Colonic mucosa (tissue), 4 donors: ENCODE measurements around the gene C19orf67. TPM values are rescaled to one million over a fixed set of nuclear protein-coding genes. Genes with fewer than 3 reads are reported as not detected.
"Not testable (repeated sequence)": the region's sequence is repeated elsewhere in the genome, so short reads cannot be mapped to it uniquely, and the experiment has no call there.

Experiments
- DNase-seq: peaks from one replicate; pipeline ENCODE4 v3.0.0-alpha.2; 2020
- H3K27ac ChIP-seq: fragments of 200-600 bp; one replicate; pipeline ENCODE4 v1.8.0; 2021
- H3K27me3 ChIP-seq: fragments of 200-600 bp; one replicate; pipeline ENCODE4 v1.8.0; 2021
- H3K36me3 ChIP-seq: fragments of 200-600 bp; one replicate; pipeline ENCODE4 v1.8.0; 2021
- H3K4me1 ChIP-seq: fragments of 200-600 bp; one replicate; pipeline ENCODE4 v1.8.0; 2021; ENCODE audit warnings: mild to moderate bottlenecking
- H3K4me3 ChIP-seq: fragments of 200-600 bp; one replicate; pipeline ENCODE4 v1.8.0; 2021
- H3K9ac ChIP-seq, 2 donors: one replicate each; pipeline ENCODE4 v1.7.0; 2013; ENCODE audit warnings: control low read depth in 2 of 2, low read depth in 2 of 2, low read length in 2 of 2
- H3K9me3 ChIP-seq: fragments of 200-600 bp; one replicate; pipeline ENCODE4 v1.8.0; 2021
- intact Hi-C: fragments of 100-400 bp; cut with DNase I; formaldehyde crosslinking; loops from one replicate; pipeline ENCODE4 v1.14.1; 2022
- total RNA-seq, 2 donors: library from RNA; stranded (reverse); fragmentation: NEBNext Ultra II Directional in 1 of 2; extraction: Animal tissue kit (Norgen Biotek cat#: 25700) in 1 of 2; gene quantifications; one replicate each; pipeline ENCODE4 v1.2.1, GENCODE V29; 2021
- TF ChIP-seq, protein P1 (sequence below): fragments of 200-600 bp; IDR thresholded peaks from one replicate; pipeline ENCODE4 v1.8.0; 2022; ENCODE audit warnings: antibody characterized with exemption, mild to moderate bottlenecking
- donor health status: healthy.
- donor health status: DM: no; HTN: no; CAD: no.
- donor health status: DM: no; HTN: no; CAD: no.

Gene C19orf67
- total RNA-seq, 2 donors from 2014 or later: 0.19 TPM; not detected in 1

DNA sequence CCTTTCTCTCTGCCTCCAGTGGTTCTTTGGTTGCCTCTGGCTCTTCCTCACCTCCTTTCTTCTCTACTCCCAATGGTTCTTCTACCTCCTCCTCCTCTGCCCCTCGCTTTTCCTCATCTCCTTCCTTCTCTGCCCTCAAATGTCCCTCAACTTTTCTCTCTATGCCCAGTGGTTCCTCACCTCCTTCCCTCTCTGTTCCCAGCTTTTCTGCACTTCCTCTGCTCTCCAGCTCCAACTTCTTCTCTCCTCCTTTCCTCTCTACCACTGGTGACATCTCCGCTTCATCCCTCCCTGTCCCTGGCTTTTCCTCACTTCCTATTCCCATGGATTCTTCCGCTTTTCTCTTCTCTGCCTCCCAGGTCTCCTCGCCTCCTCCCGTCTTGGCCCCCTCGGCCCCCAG is 31.5 kb downstream of the C19orf67 start:
- peaks cover 3% of the 10 kb centered on the region for H3K4me1 ChIP-seq
- no peaks in the 10 kb centered on the region for H3K27me3 ChIP-seq
- H3K9ac ChIP-seq: no peak overlapping the region
- no peaks in the 10 kb centered on the region for H3K9me3 ChIP-seq
- DNase-seq: no peak
- H3K4me3 ChIP-seq: no peak overlapping the region
- H3K27ac ChIP-seq: no peak overlapping the region
- TF ChIP-seq, protein P1, sequence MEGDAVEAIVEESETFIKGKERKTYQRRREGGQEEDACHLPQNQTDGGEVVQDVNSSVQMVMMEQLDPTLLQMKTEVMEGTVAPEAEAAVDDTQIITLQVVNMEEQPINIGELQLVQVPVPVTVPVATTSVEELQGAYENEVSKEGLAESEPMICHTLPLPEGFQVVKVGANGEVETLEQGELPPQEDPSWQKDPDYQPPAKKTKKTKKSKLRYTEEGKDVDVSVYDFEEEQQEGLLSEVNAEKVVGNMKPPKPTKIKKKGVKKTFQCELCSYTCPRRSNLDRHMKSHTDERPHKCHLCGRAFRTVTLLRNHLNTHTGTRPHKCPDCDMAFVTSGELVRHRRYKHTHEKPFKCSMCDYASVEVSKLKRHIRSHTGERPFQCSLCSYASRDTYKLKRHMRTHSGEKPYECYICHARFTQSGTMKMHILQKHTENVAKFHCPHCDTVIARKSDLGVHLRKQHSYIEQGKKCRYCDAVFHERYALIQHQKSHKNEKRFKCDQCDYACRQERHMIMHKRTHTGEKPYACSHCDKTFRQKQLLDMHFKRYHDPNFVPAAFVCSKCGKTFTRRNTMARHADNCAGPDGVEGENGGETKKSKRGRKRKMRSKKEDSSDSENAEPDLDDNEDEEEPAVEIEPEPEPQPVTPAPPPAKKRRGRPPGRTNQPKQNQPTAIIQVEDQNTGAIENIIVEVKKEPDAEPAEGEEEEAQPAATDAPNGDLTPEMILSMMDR: no peak
- intact Hi-C loops: no loop called here
- no peaks in the 10 kb centered on the region for H3K36me3 ChIP-seq

DNA sequence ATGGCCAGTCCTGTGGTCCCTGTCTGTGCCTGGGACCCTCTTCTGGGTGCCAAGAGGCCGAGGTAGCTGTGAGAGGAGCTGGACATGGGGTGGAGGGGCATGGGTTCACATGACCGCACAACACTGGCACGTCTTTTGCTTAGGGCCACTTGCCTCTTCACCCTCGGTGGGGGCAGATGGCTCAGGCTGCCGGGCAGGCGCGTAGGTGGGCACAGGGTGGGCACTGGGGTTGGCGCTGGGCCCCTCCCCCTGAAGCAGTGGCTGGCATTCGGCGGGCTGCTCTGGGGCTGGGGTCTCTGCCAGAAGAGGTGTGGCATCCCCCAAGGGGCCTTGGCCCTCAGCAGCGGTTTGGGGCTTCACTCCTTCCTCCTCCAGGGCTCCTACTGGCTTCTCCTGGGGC is 32.1 kb downstream of the C19orf67 start:
- peaks cover 3% of the 10 kb centered on the region for H3K4me1 ChIP-seq
- no peak for DNase-seq
- no peaks in the 10 kb centered on the region for H3K27me3 ChIP-seq
- H3K4me3 ChIP-seq: no peak overlapping the region
- no peak overlapping the region for H3K9ac ChIP-seq
- H3K27ac ChIP-seq: no peak overlapping the region
- H3K9me3 ChIP-seq: no peaks in the 10 kb centered on the region
- TF ChIP-seq, protein P1: no peak
- intact Hi-C loops: no loop called here
- no peaks in the 10 kb centered on the region for H3K36me3 ChIP-seq

DNA sequence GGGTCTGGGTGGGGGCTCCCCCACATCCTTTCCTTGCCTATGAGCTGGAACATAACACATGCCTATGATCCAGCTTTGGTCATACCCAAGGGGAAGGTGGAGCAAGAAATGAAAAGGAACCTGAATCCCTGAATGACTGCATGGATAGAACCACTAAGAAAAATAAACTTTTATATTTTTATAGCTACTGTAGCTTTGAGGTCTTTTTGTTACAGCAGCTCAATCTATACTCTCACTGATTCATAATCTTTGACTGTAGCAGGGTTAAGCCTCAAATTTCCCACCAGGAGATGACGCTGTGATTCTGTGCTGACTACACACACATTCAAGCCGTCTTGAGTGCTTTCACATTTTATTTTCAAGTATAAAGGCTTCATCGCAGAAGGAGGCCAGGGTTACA is 32.6 kb downstream of the C19orf67 start:
- intact Hi-C loops: no loop called here

DNA sequence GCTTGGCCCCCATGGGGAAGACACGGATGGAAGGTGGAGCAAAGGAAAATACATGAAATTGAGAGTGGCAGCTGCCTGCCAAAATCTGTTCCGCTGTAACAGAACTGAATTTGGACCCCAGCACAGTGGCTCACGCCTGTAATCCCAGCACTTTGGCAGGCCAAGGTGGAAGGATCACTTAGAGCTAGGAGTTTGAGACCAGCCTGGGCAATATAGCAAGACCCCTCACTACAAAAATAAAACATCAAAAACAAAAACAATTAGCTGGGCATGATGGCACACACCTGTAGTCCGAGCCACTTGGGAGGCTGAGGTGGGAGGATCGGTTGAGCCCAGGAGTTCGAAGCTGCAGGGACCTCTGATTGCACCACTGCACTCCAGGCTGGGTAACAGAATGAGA is 33.1 kb downstream of the C19orf67 start:
- H3K36me3 ChIP-seq: no peaks in the 10 kb centered on the region
- H3K27me3 ChIP-seq: no peaks in the 10 kb centered on the region
- no peak overlapping the region for H3K9ac ChIP-seq
- DNase-seq: no peak
- no peak overlapping the region for H3K27ac ChIP-seq
- H3K4me1 ChIP-seq: no peaks in the 10 kb centered on the region
- no peak overlapping the region for H3K4me3 ChIP-seq
- TF ChIP-seq, protein P1: no peak
- H3K9me3 ChIP-seq: no peaks in the 10 kb centered on the region
- intact Hi-C loops: no loop called here

More for the DNA sequence above, 32.6 kb downstream of the C19orf67 start:
- H3K9me3 ChIP-seq: no peaks in the 10 kb centered on the region
- H3K4me1 ChIP-seq: peaks cover 3% of the 10 kb centered on the region
- H3K27ac ChIP-seq: no peak overlapping the region
- no peaks in the 10 kb centered on the region for H3K27me3 ChIP-seq
- no peak for DNase-seq
- no peak overlapping the region for H3K4me3 ChIP-seq
- TF ChIP-seq, protein P1: no peak
- no peaks in the 10 kb centered on the region for H3K36me3 ChIP-seq
- H3K9ac ChIP-seq: no peak overlapping the region

DNA sequence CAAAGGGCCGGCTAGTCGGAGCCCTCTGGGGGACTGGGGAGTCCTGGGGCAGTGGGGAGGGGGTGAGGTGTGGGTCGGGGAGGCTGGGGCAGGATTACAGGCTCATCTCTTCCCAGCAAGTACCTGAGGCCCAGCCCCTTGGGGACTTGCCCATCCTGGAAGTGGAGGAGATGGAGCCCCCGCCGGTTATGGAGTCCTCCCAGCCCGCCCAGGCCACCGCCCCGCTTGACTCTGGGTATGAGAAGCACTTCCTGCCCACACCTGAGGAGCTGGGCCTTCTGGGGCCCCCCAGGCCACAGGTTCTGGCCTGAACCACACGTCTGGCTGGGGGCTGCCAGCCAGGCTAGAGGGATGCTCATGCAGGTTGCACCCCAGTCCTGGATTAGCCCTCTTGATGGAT is 33.6 kb downstream of the C19orf67 start:
- H3K9ac ChIP-seq: no peak overlapping the region
- no peaks in the 10 kb centered on the region for H3K9me3 ChIP-seq
- no peak overlapping the region for H3K27ac ChIP-seq
- H3K36me3 ChIP-seq: no peaks in the 10 kb centered on the region
- H3K27me3 ChIP-seq: no peaks in the 10 kb centered on the region
- TF ChIP-seq, protein P1: no peak
- intact Hi-C loops: no loop called here
- DNase-seq: no peak
- no peak overlapping the region for H3K4me3 ChIP-seq
- no peaks in the 10 kb centered on the region for H3K4me1 ChIP-seq

DNA sequence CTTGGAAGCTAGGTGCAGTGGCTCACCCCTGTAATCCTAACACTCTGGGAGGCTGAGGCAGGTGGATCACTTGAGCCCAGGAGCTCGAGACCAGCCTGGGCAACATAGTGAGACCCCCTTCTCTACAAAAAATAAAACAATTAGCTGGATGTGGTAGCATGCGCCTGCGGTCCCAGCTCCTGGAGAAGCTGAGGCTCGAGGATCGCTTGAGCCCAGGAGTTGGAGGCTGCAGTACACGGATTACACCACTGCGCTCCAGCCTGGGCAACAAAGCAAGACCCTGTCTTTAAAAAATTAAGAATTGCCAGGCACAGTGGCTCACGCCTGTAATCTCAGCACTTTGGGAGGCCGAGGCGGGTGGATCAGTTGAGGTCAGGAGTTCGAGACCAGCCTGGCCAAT is 34.6 kb downstream of the C19orf67 start:
- H3K27me3 ChIP-seq, H3K36me3 ChIP-seq, H3K9ac ChIP-seq, intact Hi-C loops, H3K27ac ChIP-seq, DNase-seq, H3K9me3 ChIP-seq, H3K4me1 ChIP-seq, H3K4me3 ChIP-seq: not testable (repeated sequence)
